Urinary bladder (tissue), 4 donors: ENCODE measurements around the gene ANKRD36B. TPM values are rescaled to one million over a fixed set of nuclear protein-coding genes. Genes with fewer than 3 reads are reported as not detected.
"Not testable (repeated sequence)": the region's sequence is repeated elsewhere in the genome, so short reads cannot be mapped to it uniquely, and the experiment has no call there.

ENCODE experiments used
- DNase-seq: peaks from one replicate; pipeline ENCODE4 v3.0.0-alpha.2; 2015; ENCODE audit errors: extremely low spot score
- H3K27ac ChIP-seq: one replicate; pipeline ENCODE4 v1.5.1; 2013; ENCODE audit warnings: low read depth, mild to moderate bottlenecking, moderate library complexity
- H3K36me3 ChIP-seq: one replicate; pipeline ENCODE4 v1.6.1; 2013; ENCODE audit warnings: mild to moderate bottlenecking, moderate library complexity; ENCODE audit not compliant: insufficient read depth
- H3K4me1 ChIP-seq: one replicate; pipeline ENCODE4 v1.6.1; 2013; ENCODE audit warnings: mild to moderate bottlenecking, moderate library complexity; ENCODE audit not compliant: insufficient read depth
- H3K4me3 ChIP-seq: one replicate; pipeline ENCODE4 v1.5.1; 2013; ENCODE audit warnings: low read depth, low read length
- WGBS: extraction: QIAGEN DNeasy Blood & Tissue Kit; methylation state at CpG from one replicate; pipeline ENCODE4 v1.1.7; 2013; 5-methylcytosine and 5-hydroxymethylcytosine counted together
- polyA plus RNA-seq: library from polyadenylated mRNA; stranded (reverse); fragments of 200-250 nt; gene quantifications from one replicate; pipeline ENCODE4 v1.2.3, GENCODE V29; 2013
- total RNA-seq: library from RNA; depleted of rRNA; stranded (reverse); fragments of >200 nt; gene quantifications from one replicate; pipeline ENCODE4 v1.2.3, GENCODE V29; 2014
- donor health status: healthy with polysubstance abuse.
- donor health status: healthy.

Gene ANKRD36B
- 201 TPM for total RNA-seq
- polyA plus RNA-seq, result 3.4 TPM

GRCh38 chr2:97589598-97590510 is at the start of gene ANKRD36B:
Gene ANKRD36B (minus strand): TSS chr2:97589877. CDS start chr2:97589685, 192 bp downstream.
- Histone ChIP-seq H3K27ac (peak within 1 kb of the TSS; percentile 62), H3K4me3 (peak within 1 kb of the TSS; percentile 42)
- under 1% methylated on average over 41 of the region's 90 CpGs for WGBS
- H3K36me3 ChIP-seq, H3K4me1 ChIP-seq: not testable (repeated sequence)
- DNase-seq, result peak; percentile 37

- H3K27ac ChIP-seq, H3K4me3 ChIP-seq, DNase-seq, H3K36me3 ChIP-seq, H3K4me1 ChIP-seq: not testable (repeated sequence)
- WGBS, result 66% methylated on average over 8 of the region's 8 CpGs
These were observed 36.4 kb upstream of the ANKRD36B start for GRCh38 chr2:97626049-97626430.

DNA sequence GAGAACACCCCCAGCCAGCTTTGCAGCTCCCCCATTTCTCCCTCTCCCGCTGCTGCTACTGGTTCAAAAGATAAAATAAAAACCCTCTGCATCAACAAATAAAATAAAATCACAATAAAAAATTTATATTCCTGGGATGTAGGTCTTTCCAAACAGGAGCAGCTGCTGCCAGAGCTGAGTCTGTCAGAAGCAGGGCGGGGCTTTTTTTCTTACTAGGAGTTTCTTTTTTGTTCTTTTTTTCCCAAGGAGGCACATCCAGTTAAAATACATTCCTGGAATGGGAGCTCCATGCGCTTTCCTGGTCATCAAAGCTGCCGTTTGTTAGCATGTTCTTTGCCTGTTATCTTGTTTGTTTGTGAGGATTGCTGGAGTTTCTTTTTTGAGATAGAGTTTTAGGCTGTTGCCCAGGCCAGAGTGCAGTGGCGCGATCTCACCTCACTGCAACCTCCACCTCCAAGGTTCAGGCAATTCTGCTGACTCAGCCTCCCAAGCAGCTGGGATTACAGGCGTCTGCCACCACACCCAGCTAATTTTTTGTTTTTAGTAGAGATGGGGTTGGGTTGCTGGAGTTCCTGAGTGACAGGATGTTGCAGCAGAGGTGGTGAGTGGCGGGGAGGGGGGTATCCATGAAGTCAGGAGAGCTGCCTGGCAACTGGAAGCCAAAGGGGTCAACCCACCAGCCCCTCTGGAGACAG is 35.8 kb upstream of the ANKRD36B start:
- H3K36me3 ChIP-seq, H3K27ac ChIP-seq, H3K4me3 ChIP-seq, H3K4me1 ChIP-seq, DNase-seq: not testable (repeated sequence)
- WGBS, result 48% methylated on average over 5 of the region's 8 CpGs

DNA sequence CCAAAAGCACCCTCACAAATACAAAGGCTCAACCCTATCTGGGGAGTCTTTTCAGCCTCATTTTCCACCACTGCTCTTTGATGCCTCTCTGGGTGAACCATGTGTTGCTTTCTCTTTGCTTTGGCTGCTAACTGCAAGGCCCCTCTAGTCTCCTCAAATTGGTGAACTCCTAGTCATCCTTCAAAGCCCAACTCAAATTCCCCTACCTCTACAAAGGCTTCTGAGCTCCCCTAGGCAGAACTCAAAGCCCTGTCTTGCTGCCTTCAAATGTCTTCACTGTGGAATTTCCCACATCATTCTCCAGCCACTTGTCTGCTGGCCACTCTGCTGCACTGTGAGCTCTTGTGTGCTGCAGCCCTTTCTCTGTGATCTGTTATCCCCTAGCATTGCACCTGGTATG is 33.3 kb upstream of the ANKRD36B start:
- H3K36me3 ChIP-seq, H3K27ac ChIP-seq, DNase-seq, H3K4me3 ChIP-seq, H3K4me1 ChIP-seq: not testable (repeated sequence)

DNA sequence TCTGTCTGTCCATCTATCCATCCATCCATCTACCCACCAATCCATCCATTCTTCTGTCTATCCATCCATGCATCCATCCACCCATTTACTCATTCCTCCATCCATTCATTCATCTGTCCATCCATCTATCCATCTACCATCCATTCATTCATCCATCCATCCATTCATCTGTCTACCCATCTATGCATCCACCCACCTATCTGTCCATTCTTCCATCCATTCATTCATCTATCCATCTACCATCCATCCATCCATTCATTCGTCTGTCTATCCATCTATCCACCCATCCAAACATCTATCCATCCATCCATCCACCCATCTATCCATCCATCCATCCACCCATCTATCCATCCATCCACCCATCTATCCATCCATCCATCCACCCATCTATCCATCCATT is 30.8 kb upstream of the ANKRD36B start:
- H3K36me3 ChIP-seq, H3K27ac ChIP-seq, H3K4me1 ChIP-seq, H3K4me3 ChIP-seq, DNase-seq: not testable (repeated sequence)
- 81% methylated on average over 1 of the region's 1 CpG for WGBS

- not testable (repeated sequence) for H3K27ac ChIP-seq, H3K36me3 ChIP-seq, DNase-seq, H3K4me1 ChIP-seq, H3K4me3 ChIP-seq
- 62% methylated on average over 6 of the region's 14 CpGs for WGBS
These were observed 29.5 kb upstream of the ANKRD36B start for GRCh38 chr2:97618939-97619827.

DNA sequence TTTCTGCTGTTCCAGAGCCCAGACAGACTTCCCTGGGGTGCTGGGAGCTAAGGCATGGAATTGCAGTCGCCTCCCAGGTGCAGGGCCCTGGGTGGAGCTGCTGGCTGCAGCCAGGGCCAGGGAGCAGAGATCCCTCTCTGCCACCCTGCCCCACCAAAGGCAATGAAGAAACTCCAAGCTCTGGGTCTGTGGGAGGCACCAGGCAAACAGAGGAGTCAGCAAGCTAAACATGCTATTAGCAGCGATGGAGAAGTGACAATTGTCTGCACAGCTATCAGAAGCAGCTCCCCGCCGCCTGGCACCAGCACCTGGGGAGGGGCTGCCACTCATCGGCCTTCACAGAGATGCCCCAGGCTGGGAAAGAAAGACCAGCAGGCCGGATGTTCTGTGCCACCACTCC is 28.2 kb upstream of the ANKRD36B start:
- no peak overlapping the region for H3K4me3 ChIP-seq
- no peaks in the 10 kb centered on the region for H3K36me3 ChIP-seq
- no peak for DNase-seq
- H3K4me1 ChIP-seq, result no peaks in the 10 kb centered on the region
- 91% methylated on average over 6 of the region's 6 CpGs for WGBS
- no peak overlapping the region for H3K27ac ChIP-seq

GRCh38 chr2:97615746-97616145 is 26.1 kb upstream of the ANKRD36B start:
- H3K4me1 ChIP-seq, H3K4me3 ChIP-seq, H3K27ac ChIP-seq, DNase-seq, H3K36me3 ChIP-seq: not testable (repeated sequence)
- 48% methylated on average over 4 of the region's 8 CpGs for WGBS

GRCh38 chr2:97611895-97612294 is 22.2 kb upstream of the ANKRD36B start:
- DNase-seq, H3K4me3 ChIP-seq, H3K27ac ChIP-seq, H3K36me3 ChIP-seq, H3K4me1 ChIP-seq: not testable (repeated sequence)
- 55% methylated on average over 2 of the region's 7 CpGs for WGBS

DNA sequence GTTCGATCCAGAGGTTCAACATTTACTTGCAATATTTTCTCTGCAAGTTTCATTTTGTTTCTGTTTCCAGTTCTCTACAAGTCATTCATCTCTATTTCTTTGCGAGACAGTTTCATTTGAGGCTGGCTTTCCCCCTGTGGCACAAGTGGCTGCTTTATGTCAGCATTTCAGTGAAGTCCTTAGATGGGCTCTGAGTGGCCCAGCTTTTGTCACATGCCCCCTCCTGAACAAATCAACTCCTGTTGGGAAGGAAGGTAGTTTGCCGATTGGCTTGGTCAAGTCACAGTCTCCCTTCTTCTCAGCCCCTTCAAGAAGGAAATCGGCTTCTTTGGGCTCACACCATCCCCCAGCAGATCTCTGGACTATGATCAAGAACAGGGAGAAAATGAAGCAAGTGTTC is 19.1 kb upstream of the ANKRD36B start:
- not testable (repeated sequence) for H3K4me3 ChIP-seq, H3K27ac ChIP-seq, H3K4me1 ChIP-seq, H3K36me3 ChIP-seq, DNase-seq
- 71% methylated on average over 4 of the region's 4 CpGs for WGBS

DNA sequence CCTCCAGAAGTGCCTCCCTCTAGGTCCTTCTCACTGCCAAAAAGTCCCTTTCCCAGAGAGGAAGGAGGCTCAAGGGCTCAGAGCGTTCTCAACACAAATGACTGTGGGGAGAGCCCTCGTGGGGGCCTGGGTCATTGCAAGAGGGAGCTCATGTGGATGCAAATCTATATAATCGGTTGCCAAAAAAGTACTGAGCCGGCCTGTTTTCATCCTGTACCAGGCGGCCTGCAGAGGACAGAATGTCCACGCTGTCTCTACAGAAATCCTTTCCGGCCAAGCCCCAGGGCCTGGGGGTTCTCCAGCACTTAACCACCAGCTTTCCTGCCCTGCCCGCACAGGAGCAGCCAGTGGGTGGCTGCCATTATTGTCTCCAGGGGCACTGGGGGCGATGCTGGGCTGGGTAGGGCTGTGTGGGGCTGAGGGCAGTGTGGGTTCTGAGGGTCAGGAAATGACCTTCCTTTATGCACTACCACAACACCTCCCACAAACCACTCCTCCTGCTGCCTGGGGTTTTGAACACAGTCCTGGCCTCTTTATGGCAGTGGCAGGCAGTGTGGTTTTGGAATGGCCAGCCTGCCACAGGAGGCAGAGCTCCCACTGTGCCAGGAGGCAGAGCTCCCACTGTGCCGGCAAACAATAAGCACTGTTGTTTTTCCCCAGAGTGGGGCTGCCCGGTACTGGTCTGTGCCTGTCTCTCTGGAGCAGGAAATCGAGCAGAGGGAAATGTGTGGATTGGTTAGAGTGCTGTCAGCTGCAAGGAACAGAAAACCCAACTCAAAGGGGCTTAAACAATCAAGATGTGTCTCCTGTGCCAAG is 16.1 kb upstream of the ANKRD36B start:
- not testable (repeated sequence) for H3K4me3 ChIP-seq, H3K4me1 ChIP-seq, DNase-seq, H3K36me3 ChIP-seq, H3K27ac ChIP-seq
- 60% methylated on average over 4 of the region's 12 CpGs for WGBS

GRCh38 chr2:97605109-97605508 is 15.4 kb upstream of the ANKRD36B start:
- not testable (repeated sequence) for H3K4me3 ChIP-seq, H3K36me3 ChIP-seq, H3K4me1 ChIP-seq, DNase-seq, H3K27ac ChIP-seq
- WGBS, result 64% methylated on average over 5 of the region's 8 CpGs

DNA sequence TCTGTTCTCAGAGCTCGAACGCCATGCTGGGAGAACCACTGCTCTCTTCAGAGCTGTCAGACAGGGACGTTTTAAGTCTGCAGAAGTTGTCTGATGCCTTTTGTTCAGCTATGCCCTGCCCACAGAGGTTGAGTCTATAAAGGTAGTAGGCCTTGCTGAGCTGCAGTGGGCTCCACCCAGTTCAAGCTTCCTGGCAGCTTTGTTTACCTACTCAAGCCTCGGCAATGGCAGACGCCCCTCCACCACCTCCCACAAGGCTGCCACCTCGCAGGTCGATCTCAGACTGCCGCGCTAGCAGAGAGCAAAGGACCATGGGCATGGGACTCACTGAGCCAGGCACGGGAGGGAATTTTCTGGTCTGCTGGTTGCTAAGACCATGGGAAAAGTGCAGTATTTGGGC is 11.9 kb upstream of the ANKRD36B start:
- H3K4me1 ChIP-seq, H3K36me3 ChIP-seq, H3K27ac ChIP-seq, H3K4me3 ChIP-seq, DNase-seq: not testable (repeated sequence)
- 67% methylated on average over 9 of the region's 10 CpGs for WGBS
